Right ventricle myocardium inferior (tissue), 1 donor: Measurements from ENCODE around the gene L3MBTL4. TPM values are rescaled to one million over a fixed set of nuclear protein-coding genes. Genes with fewer than 3 reads are reported as not detected.
A peak's percentile ranks its signal among the peaks of the same experiment; 100 is the strongest.

ENCODE experiments used
- ATAC-seq: fragments of 200-7000 bp; cut with Tn5 transposase; one replicate; pipeline ENCODE4 v1.9.1; 2020; ENCODE audit warnings: mild to moderate bottlenecking, moderate library complexity
- DNase-seq: peaks from one replicate; pipeline ENCODE4 v3.0.0; 2021; ENCODE audit errors: missing footprints
- intact Hi-C: fragments of 100-400 bp; cut with DNase I; formaldehyde crosslinking; loops from one replicate; pipeline ENCODE4 v1.11.0; 2022
- total RNA-seq: library from RNA; stranded (reverse); fragmentation: NEBNext Ultra II Directional; extraction: Animal tissue kit (Norgen Biotek cat#: 25700); gene quantifications from one replicate; pipeline ENCODE4 v1.2.1, GENCODE V29; 2021
- donor health status: DM: no; HTN: yes; CAD: no; lungs with severe emphysema.

Gene L3MBTL4
- total RNA-seq, 1 donor from 2014 or later, result 1.1 TPM

DNA sequence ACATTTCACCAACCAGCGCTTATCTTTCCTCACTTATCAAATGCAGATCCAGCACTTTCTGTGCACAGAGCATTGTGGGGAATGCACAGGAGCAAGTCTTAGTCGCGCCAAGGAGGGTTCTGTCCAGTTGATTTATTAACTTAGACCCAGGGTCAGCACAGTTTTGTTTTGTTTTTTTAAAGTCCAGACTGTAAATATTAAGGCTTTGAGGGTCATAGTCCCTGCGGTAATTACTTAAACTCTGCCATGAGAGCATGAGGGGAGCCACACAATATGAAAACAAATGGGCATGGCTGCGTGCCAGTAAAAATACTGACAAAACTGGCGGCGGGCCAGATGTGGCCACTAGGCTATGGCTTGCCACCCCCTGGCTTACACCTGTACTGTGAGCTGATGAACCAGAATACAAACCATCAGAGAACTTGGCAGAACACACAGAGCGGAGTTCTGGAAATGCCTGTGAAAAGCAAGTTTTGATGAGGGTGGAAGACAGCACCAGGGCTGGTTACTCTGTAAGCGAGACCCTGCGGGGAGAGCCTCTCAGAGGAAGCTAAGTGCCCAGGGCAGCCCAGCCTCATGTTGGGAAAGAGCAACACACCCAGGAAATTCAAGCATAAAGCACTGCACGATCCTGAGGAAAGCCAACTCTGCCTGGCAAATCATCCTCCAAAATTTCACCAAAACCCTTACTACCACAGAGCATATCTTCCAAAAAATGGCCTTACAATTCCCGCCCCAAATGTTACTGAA is 43.6 kb downstream of the L3MBTL4 start:
- intact Hi-C loops, result no loop called here
- DNase-seq (no peak), ATAC-seq (no peak)

DNA sequence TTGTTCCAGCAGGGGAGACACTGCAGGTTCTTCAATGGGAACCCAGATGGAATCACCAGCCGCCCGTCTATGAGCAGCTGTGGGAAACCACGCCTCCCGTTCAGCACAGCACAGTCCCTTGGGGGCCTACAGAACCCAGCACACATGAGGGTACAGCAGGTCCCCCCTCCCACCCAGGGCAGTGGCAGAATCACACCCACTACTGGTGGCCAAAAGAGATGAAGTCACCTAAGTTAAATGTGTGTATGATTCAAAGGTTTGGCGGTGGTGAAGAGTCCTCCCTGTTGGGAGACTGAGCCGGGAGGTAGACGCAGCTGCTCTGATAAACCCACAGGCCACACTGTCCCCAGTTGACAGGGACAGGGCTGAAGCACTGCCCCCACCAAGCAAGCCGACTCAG is 44.3 kb downstream of the L3MBTL4 start:
- intact Hi-C loops, result no loop called here
- ATAC-seq, result no peak
- DNase-seq, result no peak

DNA sequence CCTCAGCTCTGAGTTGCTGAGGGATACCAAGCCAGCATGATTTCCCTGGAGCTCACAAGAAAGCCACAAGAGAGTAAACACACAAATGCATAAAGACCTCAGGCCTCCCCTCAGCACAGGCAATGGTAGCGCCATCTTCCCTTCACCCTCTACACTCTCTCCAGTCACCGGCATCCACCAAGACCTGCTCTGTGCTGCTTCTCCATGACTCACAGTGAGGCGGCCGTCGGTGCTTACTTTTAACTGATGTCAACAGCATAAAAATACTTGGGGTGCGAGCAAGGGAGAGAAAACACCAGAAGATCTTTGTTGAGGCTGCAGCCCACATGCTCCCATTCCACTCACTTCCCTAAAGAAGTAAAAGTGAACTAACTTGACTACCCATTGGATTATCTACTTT is 46.7 kb downstream of the L3MBTL4 start:
- ATAC-seq (no peak), DNase-seq (no peak)
- intact Hi-C loops, result no loop called here

DNA sequence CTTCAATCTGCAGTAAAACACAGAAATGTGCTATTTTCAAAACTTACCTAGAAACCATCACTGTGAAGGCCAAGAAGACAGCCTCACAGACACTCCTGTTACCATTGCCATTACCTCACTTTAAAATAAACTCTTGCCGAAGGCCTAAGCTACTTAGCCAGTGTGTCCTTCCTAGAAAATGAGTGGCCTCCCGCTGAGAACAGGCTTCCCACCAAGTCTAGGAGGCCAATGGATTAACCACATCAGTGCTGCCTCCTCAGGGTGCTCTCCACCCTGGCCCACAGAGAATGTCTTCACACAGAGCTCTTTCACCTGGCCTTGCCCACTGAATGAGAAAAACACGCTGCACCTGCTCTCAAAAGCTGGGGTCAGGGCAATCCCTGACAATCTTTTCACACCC is 47.5 kb downstream of the L3MBTL4 start:
- intact Hi-C loops, result no loop called here
- DNase-seq (no peak), ATAC-seq (no peak)

DNA sequence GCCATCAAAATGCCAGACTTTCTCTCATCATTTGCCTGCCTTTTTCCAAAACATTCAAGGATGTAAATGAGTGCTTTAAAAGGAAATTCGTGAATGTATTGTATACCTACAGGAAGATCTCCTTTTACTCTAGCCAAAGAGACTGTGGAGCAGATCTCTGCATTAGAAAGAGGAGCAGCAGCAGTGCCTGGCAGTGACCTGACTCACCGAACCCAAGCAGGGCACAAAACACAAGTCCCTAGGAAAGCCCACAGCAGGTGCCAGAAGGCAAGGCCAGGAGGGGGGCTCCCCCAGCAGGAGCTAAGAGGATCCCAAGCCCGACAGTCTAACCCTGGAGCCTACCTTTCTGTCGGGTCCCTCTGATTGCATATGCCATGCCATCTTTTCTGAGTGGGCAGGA is 47.9 kb downstream of the L3MBTL4 start:
- DNase-seq (no peak), ATAC-seq (no peak)
- intact Hi-C loops, result no loop called here

DNA sequence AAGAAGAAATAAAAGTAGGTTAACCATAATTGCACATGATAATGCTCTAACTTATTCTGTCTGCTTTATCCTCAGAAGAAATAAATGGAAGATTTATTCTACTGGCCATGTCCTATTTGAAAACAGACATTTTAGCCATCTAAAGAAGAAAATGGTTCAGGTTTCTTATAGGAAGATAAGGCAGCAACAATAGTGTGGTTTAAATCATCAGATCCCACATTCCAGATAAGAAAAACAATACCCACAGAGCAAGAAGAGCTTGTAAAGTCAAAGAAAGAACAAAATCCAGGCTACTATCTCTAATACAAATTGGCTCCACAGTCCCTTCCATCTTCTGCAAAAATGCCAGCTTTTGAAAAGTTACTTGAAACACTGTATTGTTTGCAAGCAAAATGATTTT is 49.3 kb downstream of the L3MBTL4 start:
- DNase-seq, result no peak

DNA sequence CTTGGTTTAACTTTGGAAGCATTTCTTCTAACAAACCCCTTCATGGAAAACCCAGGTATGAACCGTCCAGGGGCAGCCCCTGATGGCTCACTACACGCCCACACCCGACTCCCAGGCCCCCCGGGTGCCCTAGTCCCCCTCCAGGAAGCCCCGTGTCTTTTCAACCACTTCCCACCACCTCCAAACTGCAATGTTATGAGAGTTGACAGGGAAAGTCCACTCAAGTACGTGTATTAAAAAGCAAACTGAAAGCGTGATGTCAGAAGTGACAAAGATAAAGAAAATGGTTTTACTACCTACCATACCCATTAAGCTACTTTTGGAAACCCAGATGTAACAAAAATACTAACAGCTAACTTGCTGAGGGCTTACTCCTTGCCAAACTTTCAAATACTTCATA is 51.5 kb downstream of the L3MBTL4 start:
- ATAC-seq (no peak), DNase-seq (no peak)
- intact Hi-C loops, result no loop called here

More for the DNA sequence above, 49.3 kb downstream of the L3MBTL4 start:
- ATAC-seq, result no peak
- intact Hi-C loops, result no loop called here

DNA sequence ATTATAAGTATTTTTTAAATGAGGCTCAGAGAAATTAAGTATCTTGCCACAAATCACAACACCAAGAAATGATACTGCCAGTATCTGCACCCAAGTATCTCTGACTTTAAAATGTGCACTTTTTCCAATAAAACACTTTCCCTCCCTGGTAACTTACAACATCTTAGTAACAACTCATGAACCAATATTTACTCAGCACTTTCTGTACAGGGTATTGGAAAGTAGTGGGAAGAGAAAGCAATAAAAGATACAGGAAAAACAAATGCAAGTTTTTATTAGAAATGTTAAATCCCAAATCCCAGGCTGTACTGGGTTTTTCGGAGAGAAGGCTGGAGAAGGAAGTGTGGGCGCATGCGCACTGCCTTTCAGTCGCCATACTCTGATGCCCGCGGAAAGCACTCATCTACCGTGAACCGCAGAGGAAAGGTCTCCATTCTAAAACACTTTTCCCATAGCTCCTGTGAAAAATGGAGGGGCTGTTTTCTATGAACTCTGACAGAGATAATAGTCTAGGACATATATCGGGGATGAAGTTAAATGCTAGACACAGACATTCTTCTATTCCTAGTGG is 52.1 kb downstream of the L3MBTL4 start:
- ATAC-seq, result no peak
- no peak for DNase-seq
- intact Hi-C loops, result no loop called here

DNA sequence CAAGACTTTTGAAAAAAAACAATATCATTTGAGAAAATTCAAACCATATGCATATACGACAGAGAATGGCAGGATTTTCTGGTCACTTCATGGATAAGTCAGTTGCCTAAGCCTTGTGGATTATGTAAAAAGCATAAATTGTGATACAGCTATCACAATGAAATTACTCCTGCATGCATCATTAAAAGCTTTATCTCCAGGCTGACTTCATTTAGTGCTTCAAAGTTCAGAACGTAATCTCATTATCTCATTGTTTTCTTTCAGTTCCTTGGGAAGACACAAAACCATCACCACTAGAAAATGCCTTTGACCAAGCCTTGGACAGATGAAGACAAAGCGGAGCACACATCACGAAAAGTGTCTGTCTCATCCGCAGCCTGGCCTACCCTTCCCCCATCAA is 57.0 kb downstream of the L3MBTL4 start:
- intact Hi-C loops, result no loop called here
- DNase-seq (no peak), ATAC-seq (no peak)

DNA sequence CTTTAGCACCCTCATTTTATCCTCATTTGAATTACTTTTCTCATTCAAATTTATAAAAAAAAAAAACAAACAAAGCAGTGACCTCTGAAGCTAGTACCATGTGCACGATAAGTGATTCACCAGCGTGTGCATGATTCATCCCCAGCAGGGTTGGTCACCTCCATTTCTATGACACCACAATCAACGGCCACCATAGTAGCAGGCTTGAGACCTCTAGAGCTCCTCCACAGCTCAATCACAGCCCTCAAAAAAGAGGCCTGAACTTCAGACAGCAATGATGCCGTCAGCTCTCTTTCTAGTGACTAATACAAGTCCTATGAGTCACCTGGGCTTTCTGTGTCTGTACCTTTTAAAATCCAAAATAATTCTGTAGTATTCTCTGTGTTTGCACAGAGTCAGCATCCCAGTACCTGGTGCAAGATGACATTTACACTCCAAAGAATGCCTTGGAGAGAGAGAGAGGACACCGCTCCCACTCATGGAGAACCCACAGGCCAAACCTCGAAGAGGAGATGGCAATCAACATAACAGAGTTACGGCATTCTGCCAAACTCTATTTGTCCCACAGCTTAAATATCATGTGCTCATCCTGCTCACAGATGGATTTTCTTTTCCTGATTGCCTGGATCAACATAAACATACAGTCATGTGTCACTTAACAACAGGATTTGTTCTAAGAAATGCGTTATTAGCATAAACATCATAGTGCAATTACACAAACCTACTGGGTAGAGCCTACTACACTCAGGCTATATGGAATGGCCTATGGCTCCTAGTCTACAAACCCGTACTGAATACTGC is 58.7 kb downstream of the L3MBTL4 start:
- DNase-seq (no peak), ATAC-seq (no peak)
- intact Hi-C loops, result no loop called here

DNA sequence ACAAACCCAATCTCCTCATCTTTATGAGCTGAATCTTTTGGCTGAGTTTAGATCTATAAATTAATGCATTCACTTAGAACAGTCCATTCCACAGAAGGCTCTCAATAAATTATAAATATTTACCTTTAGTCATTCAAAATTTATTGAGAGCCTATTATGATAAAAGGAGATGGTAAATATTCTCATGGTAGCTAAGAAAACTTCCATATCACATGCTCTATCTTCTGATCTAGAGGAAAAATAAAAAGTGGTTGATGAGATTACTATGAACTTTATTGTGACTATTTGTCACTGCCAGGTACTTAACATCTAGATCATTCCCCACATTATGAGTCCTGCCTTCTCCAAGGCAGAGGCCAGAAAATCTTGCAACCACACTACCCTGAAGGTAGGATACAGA is 62.4 kb downstream of the L3MBTL4 start:
- DNase-seq, result no peak
- no peak for ATAC-seq
- intact Hi-C loops, result no loop called here

DNA sequence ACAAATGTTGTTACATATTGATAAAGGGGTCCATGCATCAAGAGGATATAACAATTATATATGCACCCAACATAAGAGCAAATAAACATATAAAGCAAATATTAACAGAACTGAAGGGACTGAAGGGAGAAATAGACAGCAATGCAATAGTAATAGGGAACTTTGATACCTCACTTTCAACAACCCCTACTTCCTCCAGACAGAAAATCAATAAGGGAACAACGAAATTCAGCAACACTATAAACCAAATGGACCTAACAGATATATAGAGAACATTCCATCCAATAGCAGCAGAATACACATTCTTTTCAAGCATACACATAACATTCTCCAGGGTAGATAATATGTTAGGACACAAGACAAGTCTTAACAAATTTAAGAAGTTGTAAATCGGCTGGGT is 71.7 kb downstream of the L3MBTL4 start:
- DNase-seq (no peak), ATAC-seq (no peak)
- intact Hi-C loops, result no loop called here

DNA sequence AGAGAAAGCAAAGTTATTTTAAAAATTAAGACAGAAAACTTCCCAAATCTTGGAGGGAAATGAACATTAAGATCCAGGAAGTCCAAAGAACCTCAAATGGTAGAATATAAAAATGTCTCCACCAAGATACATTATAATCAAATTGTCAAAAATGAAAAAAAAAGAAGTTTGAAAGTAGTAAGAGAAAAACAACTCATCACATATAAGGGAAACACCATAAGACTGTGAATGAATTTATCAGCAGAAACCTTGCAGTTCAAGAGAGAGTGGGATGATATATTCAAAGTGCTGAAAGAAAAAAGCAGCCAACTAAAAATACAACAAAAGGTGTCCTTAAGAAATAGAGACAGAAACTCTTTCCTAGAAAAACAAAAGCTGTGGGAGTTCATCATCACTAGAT is 73.0 kb downstream of the L3MBTL4 start:
- intact Hi-C loops, result no loop called here
- ATAC-seq (no peak), DNase-seq (no peak)

DNA sequence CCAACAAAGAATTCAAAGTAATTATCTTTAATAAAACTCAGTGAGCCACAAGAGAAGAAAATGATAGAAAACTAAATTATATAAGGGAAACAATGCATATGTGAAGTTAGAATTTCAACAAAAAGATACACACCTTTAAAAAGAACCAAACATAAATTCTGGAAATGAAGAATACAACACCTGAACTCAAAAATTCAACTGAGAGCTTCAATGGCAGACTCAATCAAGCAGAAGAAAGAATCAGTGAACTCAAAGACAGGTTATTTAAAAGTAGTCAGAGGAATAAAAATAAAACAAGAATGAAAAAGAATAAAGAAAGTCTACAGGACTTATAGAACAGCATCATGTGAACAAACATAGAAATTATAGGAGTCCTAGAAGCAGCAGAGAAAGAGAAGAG is 73.4 kb downstream of the L3MBTL4 start:
- intact Hi-C loops, result no loop called here
- ATAC-seq (no peak), DNase-seq (no peak)

DNA sequence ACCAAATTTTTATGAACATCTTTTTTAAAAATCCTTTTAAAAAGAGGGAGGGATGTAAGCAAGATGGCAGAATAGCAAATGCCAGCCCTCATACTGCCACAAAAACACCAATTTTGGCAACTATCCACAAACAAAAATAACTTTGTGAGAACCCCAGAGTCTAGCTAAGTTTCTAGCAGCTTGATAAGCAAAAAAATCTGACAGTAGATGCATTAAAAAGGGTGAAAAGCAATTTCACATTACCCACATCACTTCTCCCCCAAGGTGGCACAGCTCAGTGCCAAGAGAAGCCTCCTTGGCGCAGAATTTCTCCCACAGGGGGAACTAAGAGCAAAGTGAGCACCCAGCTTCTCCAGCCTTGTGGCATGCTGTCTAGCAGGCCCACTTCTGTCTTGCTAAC is 74.6 kb downstream of the L3MBTL4 start:
- DNase-seq (no peak), ATAC-seq (no peak)
- intact Hi-C loops, result no loop called here

DNA sequence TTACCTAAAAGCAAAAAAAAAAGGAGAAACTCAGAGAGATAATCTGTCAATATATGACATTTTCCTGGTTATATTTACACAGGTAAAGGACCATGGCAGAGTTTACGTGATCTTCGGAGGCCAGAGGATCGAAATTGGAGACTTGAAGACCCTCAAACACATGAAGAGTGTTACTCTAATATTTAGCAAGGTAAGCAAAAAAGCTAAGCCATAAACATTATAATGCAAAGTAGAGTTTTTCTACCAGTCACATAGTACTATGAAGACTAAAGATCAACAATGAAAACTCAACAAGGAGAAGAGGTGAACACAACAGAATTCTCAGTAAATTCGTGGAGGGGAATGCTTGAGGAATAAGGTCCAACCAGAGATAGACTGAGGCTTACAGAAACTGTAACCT is 78.5 kb downstream of the L3MBTL4 start:
- intact Hi-C loops, result no loop called here
- no peak for DNase-seq
- ATAC-seq, result no peak

DNA sequence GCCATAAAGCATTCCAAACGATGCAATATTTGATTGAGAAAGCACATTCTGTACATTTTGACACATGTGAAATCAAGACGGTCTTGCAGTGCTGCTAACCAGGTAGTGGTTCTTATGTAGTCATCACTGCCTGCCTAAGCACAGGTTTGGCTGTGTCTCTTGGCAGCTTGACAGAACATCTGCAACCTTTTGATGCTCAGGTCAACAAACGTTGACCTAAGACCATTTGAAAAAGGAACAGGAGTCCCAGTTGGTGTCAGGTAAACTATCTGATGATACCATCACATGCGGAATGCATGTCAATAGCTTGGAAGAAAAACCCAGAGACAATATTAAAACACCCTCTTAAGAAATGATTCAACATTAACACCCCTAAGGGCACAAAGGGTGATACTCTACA is 80.7 kb downstream of the L3MBTL4 start:
- intact Hi-C loops, result no loop called here
- ATAC-seq (no peak), DNase-seq (no peak)

DNA sequence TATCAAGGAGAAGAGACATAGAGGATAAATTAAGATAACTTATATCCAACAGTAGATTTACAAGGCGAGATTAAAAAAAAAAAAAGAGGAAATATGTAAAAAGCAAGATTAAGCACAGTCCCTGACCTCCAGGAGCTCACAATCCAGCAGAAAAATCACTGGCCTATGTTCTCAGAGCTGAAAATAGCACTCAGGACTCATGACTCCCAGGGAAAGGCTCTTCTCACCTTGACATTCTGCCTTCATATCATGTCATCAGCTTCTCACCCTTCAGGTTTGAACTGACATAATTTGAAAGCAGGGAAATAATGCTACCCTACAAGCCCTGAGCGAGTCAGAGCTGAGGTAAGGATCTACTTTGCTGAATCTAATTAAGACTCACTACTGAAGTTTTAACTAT is 82.8 kb downstream of the L3MBTL4 start:
- no peak for DNase-seq
- ATAC-seq, result no peak
- intact Hi-C loops, result no loop called here

DNA sequence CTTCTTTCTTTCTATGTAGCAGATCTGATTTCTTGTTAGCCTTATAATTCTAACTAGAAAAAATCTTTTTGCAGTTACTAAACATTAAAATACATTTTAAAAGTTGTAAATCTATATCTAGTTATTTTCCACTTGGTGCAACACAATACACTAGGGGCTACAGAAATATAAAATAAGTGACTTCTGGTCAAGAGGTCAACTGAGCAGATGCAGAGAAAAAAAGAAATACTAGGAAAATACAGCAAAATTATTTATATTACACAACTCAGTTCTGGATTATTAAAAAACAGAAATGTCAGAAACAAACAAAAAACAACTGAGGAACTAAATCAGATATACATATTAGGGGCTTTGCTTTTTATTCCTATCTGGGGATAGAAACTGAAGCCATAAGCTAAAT is 83.9 kb downstream of the L3MBTL4 start:
- no peak for DNase-seq
- intact Hi-C loops, result no loop called here
- no peak for ATAC-seq

DNA sequence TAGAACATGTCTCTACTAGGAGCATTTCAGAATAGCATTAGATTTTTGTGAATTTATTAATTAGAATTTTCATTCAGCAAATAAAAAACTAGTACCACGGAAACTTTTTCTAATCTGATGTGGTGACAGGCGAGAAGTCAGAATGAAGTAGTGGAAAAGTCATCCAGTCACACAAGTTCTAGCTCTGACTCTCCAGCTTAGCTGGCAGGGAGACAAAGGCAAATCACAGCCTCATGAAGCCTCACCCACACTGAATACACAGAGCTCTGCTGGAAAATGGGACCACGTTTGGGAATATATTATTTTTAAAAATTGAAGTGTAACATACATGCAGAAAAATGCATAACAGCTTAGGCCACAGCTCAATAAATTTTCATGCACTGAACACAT is 86.1 kb downstream of the L3MBTL4 start:
- DNase-seq (no peak), ATAC-seq (peak; percentile 57)
- intact Hi-C loops, result no loop called here
